Forelimb muscle (tissue), 1 donor: ENCODE measurements around the gene RERE. TPM values are rescaled to one million over a fixed set of nuclear protein-coding genes. Genes with fewer than 3 reads are reported as not detected.
A peak's percentile ranks its signal among the peaks of the same experiment; 100 is the strongest.

Source experiments
- DNase-seq: peaks from one replicate; pipeline ENCODE4 v3.0.0-alpha.2; 2013; ENCODE audit warnings: low read depth
- polyA plus RNA-seq: library from polyadenylated mRNA; unstranded; fragments of 120-200 nt; gene quantifications from one replicate; pipeline ENCODE4 v1.2.1, GENCODE V29; 2013; ENCODE audit not compliant: insufficient read length

The RERE gene
- polyA plus RNA-seq, 1 donor: 72.2 TPM

DNA sequence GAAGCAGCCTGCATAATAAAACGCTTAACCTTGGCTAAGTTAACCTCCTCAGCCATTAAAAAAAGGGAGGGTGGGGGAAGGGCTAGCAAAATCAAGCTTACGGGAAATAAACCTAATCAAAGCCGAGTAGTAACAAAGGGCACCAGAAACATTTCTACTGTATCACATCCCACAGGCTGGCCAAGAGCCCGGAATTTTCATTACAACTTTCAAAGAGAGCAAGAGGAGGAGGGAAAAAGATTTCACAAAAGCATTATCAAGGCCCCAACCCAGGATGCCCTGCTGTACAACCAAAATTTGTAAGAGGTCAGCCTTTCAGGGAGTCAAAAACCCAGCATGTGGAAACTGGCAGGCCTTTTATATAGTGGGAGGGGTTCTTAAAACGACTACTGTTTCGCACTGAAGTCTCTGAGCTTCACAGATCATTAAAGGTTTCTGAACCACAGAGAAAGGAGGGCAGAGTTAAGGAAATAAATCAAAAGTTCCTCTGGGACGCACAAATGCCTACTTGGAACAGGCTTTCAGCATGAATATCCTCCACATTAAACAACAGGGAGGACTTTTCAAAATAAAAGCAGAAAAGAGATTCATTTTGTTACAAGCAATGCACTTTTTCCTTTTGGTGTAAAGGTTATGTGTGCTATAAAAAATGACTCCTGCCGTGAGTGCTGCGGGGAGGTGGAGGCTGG lies 409.1 kb downstream of the RERE start:
- DNase-seq: no peak

DNA sequence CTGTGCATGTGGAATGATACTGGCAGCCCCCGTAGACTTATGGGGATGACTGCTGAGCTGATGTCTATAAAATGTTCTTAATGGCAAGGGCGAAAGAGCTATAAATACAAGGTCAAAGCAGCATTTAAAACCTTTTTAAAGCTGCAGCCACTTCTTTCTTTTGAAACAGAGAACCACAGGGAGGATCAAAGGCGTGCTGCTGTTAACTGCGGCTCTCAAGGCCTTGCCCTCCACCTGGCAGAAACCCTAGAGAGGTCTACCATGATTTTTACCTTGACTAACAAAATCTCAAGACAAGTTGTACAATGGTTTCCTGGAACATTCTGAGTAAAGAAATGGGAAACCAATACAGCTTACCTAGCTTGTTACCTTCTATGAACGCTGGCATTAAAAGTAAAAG lies 409.8 kb downstream of the RERE start:
- no peak for DNase-seq

DNA sequence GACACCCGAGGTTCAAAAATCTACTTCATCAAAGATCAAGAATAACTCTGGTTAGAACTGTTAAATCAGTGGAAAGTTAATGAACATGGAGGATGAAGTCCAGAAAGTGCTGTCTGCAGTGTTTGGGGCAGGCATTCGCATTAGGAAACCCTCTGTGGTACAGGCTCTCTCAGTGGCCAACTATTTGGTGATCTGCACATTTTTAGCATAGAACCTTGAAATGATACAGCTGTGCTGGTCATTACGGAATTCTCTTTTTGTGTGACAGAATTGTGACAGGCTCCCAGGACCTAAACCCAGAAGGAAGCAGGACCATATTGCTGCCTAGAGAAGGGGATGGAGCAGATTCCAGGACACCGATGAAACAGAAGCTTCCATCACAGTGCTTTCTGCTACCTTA lies 410.5 kb downstream of the RERE start:
- DNase-seq: no peak

DNA sequence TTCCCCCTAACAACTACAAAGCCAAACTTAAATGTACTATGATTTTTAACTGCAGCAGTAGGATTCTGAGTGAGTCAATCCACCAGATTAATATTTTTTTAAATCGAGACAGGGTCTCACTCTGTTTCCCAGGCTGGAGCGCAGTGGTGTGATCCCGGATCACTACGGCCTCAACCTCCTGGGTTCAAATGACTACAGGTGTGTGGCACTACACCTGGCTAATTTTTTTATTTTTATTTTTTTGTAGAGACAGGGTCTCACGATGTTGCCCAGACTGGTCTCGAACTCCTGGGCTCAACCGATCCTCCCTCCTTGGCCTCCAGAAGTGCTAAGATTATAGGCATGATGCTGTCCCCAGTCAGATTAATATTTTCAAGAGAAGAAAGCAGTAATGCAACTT lies 411.4 kb downstream of the RERE start:
- DNase-seq: no peak

DNA sequence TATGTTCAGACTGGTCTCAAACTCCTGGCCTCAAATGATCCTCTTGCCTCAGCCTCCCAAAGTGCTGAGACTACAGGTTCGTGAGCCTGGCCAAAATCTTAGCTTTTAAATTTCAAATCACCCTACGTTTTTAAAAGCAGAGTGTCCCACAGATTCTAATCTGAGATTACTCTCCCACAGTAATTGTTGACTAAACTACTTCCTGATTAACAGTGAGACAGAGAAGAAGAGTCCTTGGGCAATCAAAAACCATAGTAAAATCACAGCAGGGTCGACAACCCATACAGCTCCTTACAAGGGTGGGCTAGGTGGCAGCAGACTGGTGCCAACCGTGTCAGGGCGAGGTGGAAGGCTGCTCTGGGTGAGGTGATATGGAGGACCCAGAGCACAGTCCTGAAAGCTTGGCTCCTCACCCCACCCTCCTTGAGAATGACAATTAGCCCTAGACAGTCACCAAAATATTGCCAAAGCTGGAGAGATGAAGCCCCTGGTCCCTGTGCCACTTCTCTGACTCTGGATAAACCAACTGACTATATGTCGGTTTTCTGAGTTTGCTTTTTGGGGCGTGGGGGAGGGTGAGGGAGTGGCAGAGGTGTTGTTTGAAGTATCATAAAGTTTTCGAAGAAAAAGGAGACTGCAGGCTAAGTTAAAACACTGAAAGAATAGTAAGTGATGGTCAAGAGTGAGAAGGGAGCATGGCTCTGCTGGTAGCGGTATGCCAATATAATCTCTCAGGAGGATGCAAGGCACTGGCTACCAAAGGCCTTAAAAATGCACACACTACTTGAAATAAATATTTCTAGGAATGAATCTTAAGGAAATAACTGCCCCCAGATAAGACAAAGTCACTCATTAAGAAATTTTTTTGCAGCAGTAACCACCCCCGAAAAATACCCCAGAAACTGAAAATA lies 412.7 kb downstream of the RERE start:
- no peak for DNase-seq

DNA sequence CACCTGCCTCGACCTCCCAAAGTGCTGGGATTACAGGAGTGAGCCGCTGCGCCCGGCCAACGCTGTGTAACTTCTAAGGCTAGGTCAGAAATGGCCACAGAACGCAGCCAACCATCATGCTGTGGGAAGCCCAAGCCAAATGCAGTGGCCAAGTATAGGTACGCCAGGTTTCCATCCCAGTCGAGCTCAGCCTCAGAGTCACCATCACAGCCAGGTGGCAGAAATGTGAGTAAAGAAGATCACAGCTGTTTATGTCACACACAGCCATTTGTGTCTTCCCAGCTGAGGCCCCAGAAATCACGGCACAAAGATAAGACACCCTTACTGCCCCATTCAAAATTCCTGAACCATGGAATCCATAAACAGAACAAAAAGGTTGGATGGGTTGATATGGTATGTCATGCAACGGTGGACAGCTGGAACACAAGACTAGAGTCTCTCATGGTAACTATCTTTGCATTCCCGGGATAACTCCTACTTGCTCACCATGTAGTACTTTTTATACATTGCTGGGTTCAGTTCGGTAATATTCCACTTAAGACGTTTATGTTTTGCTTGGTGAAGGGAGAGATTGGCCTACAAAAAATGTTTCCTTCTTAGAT lies 415.2 kb downstream of the RERE start:
- DNase-seq: no peak

- no peak for DNase-seq
Measured at GRCh38 chr1:8398677-8399076, 418.8 kb downstream of the RERE start.

GRCh38 chr1:8398086-8398485 lies 419.4 kb downstream of the RERE start:
- no peak for DNase-seq

- DNase-seq: no peak
Measured at GRCh38 chr1:8397511-8397910, 419.9 kb downstream of the RERE start.

DNA sequence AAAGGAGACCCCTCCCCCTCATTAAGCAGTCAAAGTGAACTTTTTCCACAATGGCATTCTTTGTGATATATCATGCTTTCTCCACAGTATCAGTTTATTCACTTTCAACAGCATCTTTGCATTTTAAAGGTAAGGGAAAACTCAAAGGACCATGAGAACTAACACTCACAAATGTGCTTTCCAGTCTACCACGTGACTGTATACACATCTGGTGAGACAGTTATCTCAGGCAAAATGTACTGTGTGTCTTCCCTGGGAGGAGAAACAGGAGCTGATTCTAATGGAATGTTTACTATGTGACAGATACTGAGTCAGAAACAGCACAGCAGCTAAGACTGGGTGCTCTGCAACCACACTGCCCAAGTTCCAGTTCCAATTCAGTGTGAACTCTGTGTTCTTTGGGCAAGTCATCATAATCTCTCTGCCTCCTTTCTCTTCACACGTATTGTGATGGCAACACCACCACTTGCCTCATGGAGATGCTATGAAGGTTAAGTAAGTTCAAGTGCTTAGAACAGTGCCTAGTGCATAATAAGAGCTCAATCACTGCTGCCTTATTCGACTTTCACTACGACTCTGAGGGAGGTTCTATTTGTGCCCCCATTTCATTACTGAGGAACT lies 420.5 kb downstream of the RERE start:
- DNase-seq: peak; percentile 29

GRCh38 chr1:8396083-8396785 lies 421.2 kb downstream of the RERE start:
- DNase-seq: no peak

DNA sequence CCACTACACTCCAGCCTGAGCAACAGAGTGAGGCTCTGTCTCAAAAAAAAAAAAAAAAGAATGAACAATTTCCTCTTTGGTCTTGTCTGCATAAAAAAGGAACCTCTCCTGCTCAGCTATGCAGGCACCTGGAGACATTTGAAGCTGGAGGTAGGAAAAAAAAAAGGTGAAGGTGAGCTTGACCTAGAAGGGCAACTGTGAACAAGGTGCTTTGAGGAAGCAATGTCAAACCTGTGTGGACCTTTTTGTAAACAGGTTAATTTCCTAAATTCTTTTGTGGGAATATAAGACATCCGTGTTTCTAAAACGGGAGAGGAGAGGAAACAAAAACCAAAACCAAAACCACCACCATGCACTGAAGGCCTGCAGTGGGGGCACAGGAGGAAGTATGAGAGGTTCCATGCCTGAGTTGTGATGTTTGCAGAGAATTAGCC lies 422.0 kb downstream of the RERE start:
- no peak for DNase-seq

DNA sequence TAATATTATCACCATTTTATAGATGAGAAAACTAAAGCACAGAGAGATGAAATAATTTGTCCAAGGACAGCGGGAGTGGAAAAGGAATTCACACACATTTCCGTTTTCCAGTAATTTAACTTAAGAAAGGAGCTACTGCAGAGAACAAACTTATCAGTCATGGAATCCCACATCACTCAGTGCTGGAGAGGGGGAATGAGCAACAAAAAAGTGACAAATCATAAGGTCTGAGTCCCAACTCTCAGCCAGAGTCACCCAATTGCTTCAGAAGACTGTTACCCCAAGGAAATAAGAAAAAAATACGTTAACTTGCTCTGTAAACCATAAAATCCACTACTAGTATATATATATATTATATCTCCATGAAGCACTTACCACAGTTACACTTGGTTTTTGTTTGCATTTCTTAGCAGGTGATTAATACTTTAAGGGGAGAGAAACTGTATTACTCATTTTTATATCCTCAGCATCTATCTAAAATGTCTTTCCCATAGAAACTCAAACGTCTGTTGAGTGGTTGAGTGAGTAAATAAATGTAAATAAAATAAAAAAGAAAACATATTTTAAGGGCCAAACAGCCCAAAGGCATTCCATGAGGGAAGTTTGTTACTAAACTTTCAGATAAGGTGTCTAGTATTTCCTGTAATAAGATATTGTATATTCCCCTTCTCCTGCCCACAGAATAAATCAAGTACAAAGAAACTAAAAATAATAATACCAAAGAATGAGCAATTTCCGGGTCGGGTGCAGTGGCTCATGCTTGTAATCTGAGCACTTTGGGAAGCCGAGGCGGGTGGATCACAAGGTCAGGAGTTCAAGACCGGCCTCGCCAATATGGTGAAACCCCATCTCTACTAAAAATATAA lies 422.8 kb downstream of the RERE start:
- DNase-seq: no peak

DNA sequence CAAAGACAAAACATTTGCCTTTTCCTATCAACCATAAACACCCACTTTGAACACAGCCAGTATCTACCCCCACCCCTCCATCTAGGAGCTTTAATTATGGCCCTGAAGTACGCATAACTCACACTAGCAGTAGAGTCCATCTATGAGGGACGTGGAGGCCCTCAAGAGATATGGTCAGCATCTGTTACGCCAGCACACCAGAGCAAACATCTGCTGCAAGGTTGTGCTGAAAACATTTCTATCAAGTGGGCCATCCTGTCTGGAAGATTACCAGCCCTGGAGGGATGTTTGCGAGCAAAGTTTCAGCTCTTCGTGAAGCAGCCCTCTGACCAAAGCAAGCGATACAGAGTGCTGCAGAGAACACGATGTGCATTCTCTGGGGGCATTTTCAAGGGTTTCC lies 424.9 kb downstream of the RERE start:
- no peak for DNase-seq

DNA sequence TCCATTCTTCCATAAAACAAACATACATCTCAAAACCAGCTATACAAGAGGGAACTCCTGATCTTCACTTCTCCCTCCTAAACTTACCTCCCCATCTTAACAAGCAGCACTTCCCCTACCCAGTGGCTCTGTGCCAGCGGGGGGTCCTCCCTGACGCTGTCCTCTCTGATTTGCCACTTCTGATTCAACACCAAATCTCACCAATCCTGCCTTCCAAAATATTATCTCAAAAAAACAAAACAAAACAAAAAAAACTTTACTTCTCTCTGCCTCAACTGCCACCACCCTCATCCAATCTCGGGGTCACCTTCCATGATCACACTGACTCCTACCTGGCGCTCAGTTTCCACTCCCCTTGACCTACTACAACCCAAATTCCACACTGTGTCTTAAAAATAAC lies 426.7 kb downstream of the RERE start:
- no peak for DNase-seq

GRCh38 chr1:8389958-8390535 lies 427.4 kb downstream of the RERE start:
- DNase-seq: no peak

DNA sequence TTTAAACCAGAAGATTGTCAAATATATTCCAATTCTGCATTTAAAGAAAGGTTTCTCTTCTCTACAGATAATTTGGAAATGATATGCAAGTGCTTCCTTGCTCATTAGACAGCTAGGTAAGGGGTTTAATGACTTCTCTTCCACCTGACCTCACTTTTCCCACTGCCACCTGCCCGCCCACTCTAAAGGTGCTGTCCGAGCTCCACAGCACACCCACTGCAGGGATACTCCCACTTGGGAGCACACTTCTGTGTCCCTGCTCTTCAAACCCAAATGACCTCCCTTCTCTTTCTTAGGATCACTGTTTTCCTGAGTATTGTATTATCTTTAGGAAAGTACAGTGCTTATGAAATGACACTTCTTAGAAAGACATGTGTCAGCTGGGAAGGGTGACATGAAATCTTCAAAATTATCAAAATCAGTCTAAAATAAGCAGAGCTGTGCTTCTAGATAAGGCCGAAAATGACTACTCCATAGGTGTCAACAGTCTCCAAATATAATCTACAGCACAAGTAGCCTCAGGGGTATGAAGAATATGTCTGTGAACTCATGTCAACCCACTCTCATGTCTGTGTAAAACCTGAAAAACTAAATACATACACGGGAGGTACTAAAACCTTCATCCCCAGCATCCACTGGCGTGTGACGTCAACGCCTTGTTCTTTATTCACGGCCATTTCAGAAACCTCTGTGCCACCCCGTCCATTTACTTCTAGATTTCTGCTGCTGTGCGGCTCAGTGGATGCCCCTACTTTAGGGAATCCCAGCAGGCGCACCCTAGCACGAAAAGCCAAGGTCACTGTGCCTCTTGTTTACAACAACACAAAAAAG lies 428.5 kb downstream of the RERE start:
- no peak for DNase-seq

- no peak for DNase-seq
Measured at GRCh38 chr1:8386247-8386646, 431.2 kb downstream of the RERE start.

GRCh38 chr1:8384577-8384976 lies 432.9 kb downstream of the RERE start:
- no peak for DNase-seq
